ENCODE data around the gene SLC23A1.
"Not testable (repeated sequence)": the region's sequence is repeated elsewhere in the genome, so short reads cannot be mapped to it uniquely, and the experiment has no call there.

DNA sequence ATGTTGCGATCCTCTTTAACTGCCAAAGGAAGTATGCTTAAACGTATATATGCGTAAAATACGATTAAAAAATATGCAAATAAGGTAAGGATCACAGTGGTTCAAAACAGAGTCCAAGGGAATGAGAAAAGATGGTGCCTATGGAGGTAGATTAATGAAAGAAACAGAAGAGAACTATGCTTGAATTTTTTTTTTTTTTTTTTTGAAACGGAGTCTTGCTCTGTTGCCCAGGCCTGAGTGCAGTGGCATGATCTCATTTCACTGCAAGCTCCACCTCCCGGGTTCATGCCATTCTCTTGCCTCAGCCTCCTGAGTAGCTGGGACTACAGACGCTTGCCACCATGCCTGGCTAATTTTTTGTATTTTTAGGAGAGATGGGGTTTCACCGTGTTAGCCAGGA lies 37.7 kb downstream of the SLC23A1 start:
- TF ChIP-seq, protein P1, sequence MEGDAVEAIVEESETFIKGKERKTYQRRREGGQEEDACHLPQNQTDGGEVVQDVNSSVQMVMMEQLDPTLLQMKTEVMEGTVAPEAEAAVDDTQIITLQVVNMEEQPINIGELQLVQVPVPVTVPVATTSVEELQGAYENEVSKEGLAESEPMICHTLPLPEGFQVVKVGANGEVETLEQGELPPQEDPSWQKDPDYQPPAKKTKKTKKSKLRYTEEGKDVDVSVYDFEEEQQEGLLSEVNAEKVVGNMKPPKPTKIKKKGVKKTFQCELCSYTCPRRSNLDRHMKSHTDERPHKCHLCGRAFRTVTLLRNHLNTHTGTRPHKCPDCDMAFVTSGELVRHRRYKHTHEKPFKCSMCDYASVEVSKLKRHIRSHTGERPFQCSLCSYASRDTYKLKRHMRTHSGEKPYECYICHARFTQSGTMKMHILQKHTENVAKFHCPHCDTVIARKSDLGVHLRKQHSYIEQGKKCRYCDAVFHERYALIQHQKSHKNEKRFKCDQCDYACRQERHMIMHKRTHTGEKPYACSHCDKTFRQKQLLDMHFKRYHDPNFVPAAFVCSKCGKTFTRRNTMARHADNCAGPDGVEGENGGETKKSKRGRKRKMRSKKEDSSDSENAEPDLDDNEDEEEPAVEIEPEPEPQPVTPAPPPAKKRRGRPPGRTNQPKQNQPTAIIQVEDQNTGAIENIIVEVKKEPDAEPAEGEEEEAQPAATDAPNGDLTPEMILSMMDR (IDR thresholded peaks at IDR 0.05), result not testable (repeated sequence)
- not testable (repeated sequence) for TF ChIP-seq POLR2A (IDR thresholded peaks at IDR 0.05)
